Measurements from ENCODE around the gene TRIM67.

DNA sequence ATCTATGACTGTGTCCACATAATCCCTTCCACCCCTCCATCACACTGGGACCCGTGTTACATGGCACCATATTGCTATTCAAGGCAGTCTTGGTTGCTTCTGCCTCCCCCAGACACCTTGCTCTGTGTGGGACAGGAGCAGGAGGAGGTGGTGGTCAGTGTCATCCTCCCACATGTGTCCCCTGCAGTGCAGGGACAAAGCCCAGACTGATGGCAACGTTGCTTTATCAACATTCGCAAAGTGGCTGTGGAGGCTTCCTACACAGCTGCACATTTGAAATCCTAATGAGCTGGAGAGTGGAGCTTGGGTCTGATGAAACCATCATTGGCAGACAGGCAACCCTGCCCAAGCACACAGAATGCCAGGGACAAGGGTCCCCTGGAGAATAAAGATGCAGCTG, 26.2 kb downstream of the TRIM67 start:
- TF ChIP-seq, protein P1, sequence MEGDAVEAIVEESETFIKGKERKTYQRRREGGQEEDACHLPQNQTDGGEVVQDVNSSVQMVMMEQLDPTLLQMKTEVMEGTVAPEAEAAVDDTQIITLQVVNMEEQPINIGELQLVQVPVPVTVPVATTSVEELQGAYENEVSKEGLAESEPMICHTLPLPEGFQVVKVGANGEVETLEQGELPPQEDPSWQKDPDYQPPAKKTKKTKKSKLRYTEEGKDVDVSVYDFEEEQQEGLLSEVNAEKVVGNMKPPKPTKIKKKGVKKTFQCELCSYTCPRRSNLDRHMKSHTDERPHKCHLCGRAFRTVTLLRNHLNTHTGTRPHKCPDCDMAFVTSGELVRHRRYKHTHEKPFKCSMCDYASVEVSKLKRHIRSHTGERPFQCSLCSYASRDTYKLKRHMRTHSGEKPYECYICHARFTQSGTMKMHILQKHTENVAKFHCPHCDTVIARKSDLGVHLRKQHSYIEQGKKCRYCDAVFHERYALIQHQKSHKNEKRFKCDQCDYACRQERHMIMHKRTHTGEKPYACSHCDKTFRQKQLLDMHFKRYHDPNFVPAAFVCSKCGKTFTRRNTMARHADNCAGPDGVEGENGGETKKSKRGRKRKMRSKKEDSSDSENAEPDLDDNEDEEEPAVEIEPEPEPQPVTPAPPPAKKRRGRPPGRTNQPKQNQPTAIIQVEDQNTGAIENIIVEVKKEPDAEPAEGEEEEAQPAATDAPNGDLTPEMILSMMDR (IDR thresholded peaks at IDR 0.05; ENCODE audit: poor library complexity, severe bottlenecking), result no peak
- TF ChIP-seq EP300 (conservative IDR thresholded peaks at IDR 0.05; ENCODE audit: poor library complexity, severe bottlenecking), result no peak

All from neural cell (in vitro differentiated cells).